ENCODE results near the gene TSFM. TPM values are rescaled to one million over a fixed set of nuclear protein-coding genes. Genes with fewer than 3 reads are reported as not detected.
"Not testable (repeated sequence)": the region's sequence is repeated elsewhere in the genome, so short reads cannot be mapped to it uniquely, and the experiment has no call there.

The TSFM gene
- total RNA-seq, 1 experiment from 2014 or later: 54.8 TPM

DNA sequence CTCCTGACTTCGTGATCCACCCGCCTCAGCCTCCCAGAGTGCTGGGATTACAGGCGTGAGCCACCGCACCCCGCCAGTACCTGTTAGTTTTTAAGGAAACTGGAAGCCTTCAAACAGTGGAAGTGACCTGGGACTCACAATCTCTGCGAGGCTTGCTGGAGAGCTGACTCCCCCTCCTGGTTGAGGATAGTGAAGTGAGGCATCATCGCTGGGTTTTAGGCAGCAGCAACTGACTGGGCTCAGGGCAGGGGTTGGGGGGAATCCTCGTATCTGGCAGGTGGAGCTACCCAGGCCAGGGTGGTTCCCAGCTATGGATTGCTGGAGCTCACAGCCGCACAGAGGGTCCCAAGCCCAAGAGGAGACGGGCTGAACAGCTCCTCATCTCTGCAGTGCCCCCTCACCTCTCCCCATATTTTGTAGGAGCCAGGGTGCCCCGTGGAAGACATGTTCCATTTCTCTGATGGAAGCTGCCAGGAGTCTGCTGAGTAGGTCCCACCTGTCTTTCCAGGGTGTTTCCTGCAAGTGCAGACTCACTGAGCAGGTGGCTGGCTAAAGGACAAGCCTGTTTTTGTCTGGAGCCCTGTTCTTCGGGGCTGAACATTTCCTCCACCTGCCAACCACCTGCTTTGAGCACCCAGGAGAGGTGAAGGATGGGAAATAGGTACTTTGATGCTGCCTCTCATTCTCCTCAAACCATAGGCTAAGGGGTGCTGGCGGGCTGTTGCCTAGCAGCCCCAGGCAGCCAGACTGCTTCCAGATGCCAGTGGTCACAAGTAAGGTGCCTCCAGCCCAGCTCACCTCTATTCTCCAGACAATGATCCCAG lies 32.8 kb downstream of the TSFM start:
- no peak for DNase-seq (ENCODE audit: low spot score)

DNA sequence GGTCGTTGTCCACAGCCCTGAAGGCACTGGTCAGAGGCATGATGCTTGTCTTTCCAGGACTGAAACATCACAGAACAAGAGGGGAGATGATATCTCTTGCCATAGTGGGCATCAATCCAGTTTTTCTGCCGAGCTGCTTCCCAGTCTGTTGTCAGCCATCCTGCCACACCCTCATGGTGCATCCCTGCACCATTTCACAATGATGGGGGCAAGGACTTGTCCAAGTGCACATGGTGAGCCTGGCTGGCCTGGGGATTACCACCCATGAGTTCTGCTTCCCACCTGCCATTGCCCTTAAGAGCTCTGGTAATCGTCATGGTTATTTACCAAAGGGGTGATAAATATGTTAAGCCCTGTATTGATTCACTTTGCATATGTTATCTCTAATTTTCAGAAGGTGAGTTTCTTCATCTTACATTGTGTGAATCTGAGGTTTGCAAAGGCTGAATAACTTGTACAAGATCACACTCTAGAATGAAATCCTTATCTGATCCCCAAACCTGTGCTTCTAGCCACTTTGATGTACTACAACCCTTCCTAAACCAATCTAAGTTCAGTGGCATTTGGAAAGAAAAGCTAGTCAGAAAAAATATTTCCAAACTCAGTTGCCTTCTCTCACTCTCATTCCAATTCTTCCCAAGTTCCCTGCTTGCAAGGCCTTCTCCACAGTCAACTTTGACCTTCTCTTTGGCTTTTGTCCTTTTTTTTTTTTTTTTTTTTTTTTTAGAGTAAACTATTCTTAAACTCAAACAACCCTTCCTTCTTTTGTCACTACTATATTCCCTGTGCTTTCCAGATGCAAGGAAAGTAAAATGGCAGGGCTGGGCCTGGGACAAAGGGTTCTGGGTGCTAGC lies 33.6 kb downstream of the TSFM start:
- DNase-seq (ENCODE audit: low spot score): no peak

- DNase-seq (ENCODE audit: low spot score): no peak
Observed at GRCh38 chr12:57816855-57817151, 34.2 kb downstream of the TSFM start.

DNA sequence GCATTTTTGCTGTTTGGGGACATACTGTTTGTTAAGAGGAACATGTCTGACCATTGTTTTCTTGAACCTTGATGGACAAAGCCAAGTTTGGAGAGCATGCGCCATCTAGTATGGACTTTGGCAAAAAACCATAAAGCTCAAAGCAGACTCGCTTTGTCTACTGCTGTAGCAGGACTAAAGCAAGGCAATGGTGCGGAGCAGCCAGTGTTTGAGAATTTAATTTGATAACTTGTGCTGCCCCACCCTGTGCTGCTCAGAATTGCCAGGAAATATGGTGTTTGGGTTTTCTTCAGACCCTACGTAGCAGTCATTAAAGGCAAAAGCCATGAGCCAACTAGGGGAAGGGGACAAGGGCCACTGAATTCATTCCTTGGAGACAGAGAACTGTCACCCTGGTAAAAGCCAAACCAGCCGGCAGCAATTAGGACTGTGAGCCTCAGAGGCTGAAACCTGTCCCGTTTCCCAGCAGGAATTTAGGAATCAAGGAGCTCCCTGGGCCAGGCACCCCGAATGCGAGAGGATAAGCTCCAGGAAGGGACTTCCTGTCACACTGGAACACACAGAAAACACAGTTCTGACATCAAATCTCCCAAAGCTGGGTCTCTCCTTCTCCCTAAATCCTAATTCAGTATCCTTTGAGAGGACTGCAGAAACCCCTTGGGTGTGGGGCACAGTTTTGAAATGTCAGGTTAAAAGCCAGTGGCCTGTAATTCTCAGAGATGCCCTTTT lies 34.8 kb downstream of the TSFM start:
- no peak for DNase-seq (ENCODE audit: low spot score)

DNA sequence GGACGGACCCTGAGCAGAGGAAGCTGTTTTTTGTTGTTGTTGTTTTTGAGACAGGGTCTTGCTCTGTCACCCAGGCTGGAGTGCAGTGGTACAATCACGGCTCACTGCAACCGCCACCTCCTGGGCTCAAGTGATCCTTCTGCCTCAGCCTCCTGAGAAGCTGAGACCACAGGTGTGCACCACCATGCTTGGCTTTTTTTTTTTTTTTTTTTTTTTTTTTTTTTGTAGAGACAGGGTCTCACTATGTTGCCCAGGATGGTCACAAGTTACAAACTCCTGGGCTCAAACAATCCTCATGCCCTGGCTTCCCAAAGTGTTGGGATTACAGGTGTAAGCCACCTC lies 35.4 kb downstream of the TSFM start:
- DNase-seq (ENCODE audit: low spot score): not testable (repeated sequence)

GRCh38 chr12:57820119-57820518 lies 37.5 kb downstream of the TSFM start:
- DNase-seq (ENCODE audit: low spot score): not testable (repeated sequence)

- DNase-seq (ENCODE audit: low spot score): not testable (repeated sequence)
Observed at GRCh38 chr12:57821015-57821414, 38.4 kb downstream of the TSFM start.

DNA sequence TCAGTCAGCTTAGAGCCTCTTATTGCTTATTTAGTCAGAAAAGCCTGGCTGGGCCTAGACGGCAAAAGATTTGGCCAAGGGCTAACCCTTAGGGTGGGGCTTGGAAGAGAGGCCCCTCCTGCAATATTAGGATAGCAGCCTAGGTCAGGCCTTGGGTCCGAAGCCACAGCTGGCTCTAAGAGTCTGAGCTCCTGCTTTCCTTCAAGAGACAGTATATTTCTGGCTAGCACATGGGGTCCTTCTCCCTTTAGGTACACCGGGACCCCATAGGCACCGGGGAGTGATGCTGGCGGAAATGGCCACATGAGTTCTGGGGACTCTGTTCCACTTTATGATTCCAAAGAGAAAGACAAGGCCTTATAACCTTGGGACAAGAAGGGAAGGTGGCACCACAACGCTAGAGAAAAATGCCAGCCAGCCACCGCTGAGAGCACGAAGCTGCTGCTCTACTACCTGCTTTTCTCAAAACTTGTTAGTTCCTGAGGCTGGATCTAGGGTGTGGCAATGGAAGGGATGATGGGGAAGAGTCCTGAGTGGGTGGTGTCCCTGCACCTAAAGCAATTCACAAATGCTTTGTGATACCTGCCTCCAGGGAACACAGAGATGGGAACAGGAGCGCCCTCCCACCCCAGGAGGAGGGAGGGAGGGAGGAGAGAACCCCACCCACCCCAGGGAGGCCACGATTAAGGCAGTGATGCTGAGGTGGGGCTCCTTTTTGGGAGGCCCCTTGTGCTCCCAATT lies 39.1 kb downstream of the TSFM start:
- DNase-seq (ENCODE audit: low spot score): no peak

GRCh38 chr12:57822392-57823130 lies 40.0 kb downstream of the TSFM start:
- no peak for DNase-seq (ENCODE audit: low spot score)

- DNase-seq (ENCODE audit: low spot score): no peak
Observed at GRCh38 chr12:57823131-57823907, 40.7 kb downstream of the TSFM start.

DNA sequence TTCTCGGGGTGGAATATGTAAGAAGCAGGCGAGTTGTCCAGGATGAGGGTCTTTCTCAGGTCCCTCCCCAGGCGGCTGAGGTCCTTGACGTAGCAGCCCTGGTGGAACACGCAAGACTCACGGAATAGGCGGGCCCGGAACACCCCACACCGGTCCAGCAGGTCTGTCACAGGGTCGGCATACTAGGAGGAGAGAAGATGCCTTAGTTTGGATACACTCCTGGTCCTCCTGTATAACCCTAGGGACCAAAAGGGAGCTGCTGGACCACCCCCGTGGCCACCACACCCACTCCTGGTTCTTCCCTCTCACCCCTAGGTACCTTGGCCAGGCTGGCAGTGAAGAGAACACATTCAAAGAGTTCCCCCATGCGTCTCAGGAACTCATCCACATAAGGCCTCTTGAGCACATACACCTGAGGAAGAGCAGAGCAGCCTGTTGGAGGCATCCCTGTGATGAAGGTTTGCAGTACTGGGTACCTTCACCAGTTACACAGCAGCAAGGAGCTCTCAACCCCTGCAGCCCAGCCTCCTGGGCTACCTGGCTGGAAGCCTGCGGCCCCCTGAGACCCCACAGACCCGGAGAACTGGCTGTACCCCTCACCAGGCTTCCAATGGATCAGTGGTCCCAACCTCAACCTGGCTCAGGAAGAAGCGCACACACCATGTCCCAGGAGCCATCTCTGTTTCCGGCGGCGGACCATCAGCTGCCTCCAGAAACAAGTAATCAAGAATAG lies 41.5 kb downstream of the TSFM start:
- DNase-seq (ENCODE audit: low spot score): no peak

GRCh38 chr12:57825451-57825850 lies 42.9 kb downstream of the TSFM start:
- no peak for DNase-seq (ENCODE audit: low spot score)

GRCh38 chr12:57826400-57826799 lies 43.8 kb downstream of the TSFM start:
- DNase-seq (ENCODE audit: low spot score): no peak

GRCh38 chr12:57826966-57827365 lies 44.4 kb downstream of the TSFM start:
- DNase-seq (ENCODE audit: low spot score): no peak

GRCh38 chr12:57829025-57829777 lies 46.6 kb downstream of the TSFM start:
- no peak for DNase-seq (ENCODE audit: low spot score)

DNA sequence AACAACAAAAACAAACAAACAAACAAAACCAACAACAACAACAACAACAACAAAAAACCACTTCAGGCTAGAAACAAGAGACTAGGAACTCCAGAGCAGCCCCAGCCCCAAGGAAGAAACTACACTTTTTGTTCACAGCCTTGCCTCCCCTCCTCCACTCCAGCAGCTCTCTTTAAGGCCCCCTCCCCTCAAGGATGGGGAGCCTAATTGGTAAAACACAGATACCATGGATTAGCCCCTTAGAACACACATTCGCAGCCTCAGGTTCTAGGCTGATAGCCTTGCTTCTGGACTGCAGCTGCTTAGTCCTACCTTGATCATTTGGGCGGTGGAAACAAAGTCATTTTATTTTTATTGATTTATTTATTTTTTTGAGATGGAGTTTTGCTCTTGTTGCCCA lies 47.8 kb downstream of the TSFM start:
- no peak for DNase-seq (ENCODE audit: low spot score)

GRCh38 chr12:57832966-57833365 lies 50.4 kb downstream of the TSFM start:
- no peak for DNase-seq (ENCODE audit: low spot score)

GRCh38 chr12:57833672-57834071 lies 51.1 kb downstream of the TSFM start:
- DNase-seq (ENCODE audit: low spot score): no peak
